Endothelial cell of umbilical vein (primary cell): ENCODE results near the gene MEAK7. TPM values are rescaled to one million over a fixed set of nuclear protein-coding genes. Genes with fewer than 3 reads are reported as not detected.

Experiments used
- BruUV-seq: library from RNA; stranded (reverse); fragments of 400-500 nt; replicated peaks from 2 replicates; lab custom pipeline; 2021; lab: Mats Ljungman, UMichigan
- CTCF ChIA-PET: fragments of 300-600, 350-600 bp; sonication (Branson Sonifier 250); formaldehyde crosslinking; loops from one replicate; lab custom pipeline; 2021; ENCODE audit warnings: antibody characterized with exemption, inconsistent platforms; lab: Charles Lee
- POLR2A ChIA-PET: fragments of 300-600, 350-600 bp; sonication (Branson Sonifier 250); formaldehyde crosslinking; loops from one replicate; lab custom pipeline; 2021; ENCODE audit warnings: antibody characterized with exemption, inconsistent platforms; lab: Charles Lee
- DNase-seq: peaks from one replicate; pipeline ENCODE4 v3.0.0-alpha.2; 2011; ENCODE audit warnings: low read depth, low spot score
- FAIRE-seq: peaks from 2 replicates; lab custom pipeline; 2011; peaks lifted over from hg19 to GRCh38; lab: Jason Lieb, UNC
- H2AFZ ChIP-seq: 2 replicates; pipeline ENCODE4 v1.6.0; 2012; ENCODE audit warnings: low read depth, low read length, control low read depth, inconsistent platforms
- H3K27ac ChIP-seq: 2 replicates; pipeline ENCODE4 v1.5.1; 2011; ENCODE audit warnings: low read depth, mild to moderate bottlenecking, control low read depth, low read length, moderate library complexity; ENCODE audit not compliant: insufficient read depth
- H3K27me3 ChIP-seq, 2 experiments: 2 replicates each; pipeline versions ENCODE4 v1.6.0 to v1.6.1; 2011; ENCODE audit warnings: low read length in 2 of 2, mixed read lengths in 1 of 2; ENCODE audit not compliant: control insufficient read depth in 2 of 2, insufficient read depth in 2 of 2
- H3K36me3 ChIP-seq, 2 experiments: 2 replicates in 1 of 2; 3 replicates in 1 of 2; pipeline ENCODE4 v1.5.1; 2011; ENCODE audit warnings: low read length in 2 of 2, mild to moderate bottlenecking in 1 of 2, moderate library complexity in 1 of 2; ENCODE audit not compliant: control insufficient read depth in 2 of 2, insufficient read depth in 2 of 2; ENCODE audit errors: extremely low read depth in 1 of 2
- H3K4me1 ChIP-seq: 3 replicates; pipeline ENCODE4 v1.5.1; 2011; ENCODE audit warnings: mild to moderate bottlenecking, low read length; ENCODE audit not compliant: control insufficient read depth, insufficient read depth; ENCODE audit errors: extremely low read depth
- H3K4me2 ChIP-seq: 2 replicates; pipeline ENCODE4 v1.6.1; 2011; ENCODE audit warnings: low read length, control low read depth, mixed read lengths; ENCODE audit not compliant: insufficient read depth
- H3K4me3 ChIP-seq, 3 experiments: fragments of 200-600 bp in 1 of 3; sonication (generic), shearing (Covaris generic) in 1 of 3; replicated peaks in 1 of 3; 2 replicates each; pipeline ENCODE4 v1.5.1; 2011 to 2016; ENCODE audit warnings: control low read depth in 3 of 3, low read length in 3 of 3, mild to moderate bottlenecking in 2 of 3, inconsistent platforms in 1 of 3, low read depth in 1 of 3, moderate library complexity in 1 of 3; ENCODE audit not compliant: insufficient read depth in 1 of 3
- H3K79me2 ChIP-seq: 2 replicates; pipeline ENCODE4 v1.6.0; 2012; ENCODE audit warnings: low read length, inconsistent platforms; ENCODE audit not compliant: control insufficient read depth, insufficient read depth
- H3K9ac ChIP-seq: replicated peaks from 2 replicates; pipeline ENCODE3; 2011; ENCODE audit warnings: low read length, control low read depth; ENCODE audit not compliant: insufficient read depth; ENCODE audit errors: extremely low read depth
- H3K9me1 ChIP-seq: replicated peaks from 3 replicates; pipeline ENCODE4 v1.6.0; 2011; ENCODE audit warnings: mild to moderate bottlenecking, low read length; ENCODE audit not compliant: control insufficient read depth, insufficient read depth; ENCODE audit errors: extremely low read depth
- H3K9me3 ChIP-seq: replicated peaks from 2 replicates; pipeline ENCODE4 v1.5.1; 2012; ENCODE audit warnings: low read length, inconsistent platforms; ENCODE audit not compliant: control insufficient read depth, insufficient read depth
- H4K20me1 ChIP-seq: replicated peaks from 2 replicates; pipeline ENCODE3; 2011; ENCODE audit warnings: mild to moderate bottlenecking, low read length; ENCODE audit not compliant: control insufficient read depth, insufficient read depth; ENCODE audit errors: extremely low read depth
- CTCF ChIP-seq, 2 donors: IDR thresholded peaks; 1 replicate in 1 of 2; 2 replicates in 1 of 2; pipeline ENCODE4 v1.5.1; 2011; ENCODE audit warnings: low read length in 2 of 2, mild to moderate bottlenecking in 2 of 2, moderate library complexity in 2 of 2, control low read depth in 1 of 2, inconsistent platforms in 1 of 2, low read depth in 1 of 2; ENCODE audit not compliant: insufficient read depth in 1 of 2; ENCODE audit errors: extremely low read depth in 1 of 2
- EZH2 ChIP-seq: IDR thresholded peaks from 2 replicates; pipeline ENCODE4 v1.6.1; 2012; ENCODE audit warnings: borderline replicate concordance, low read depth, mild to moderate bottlenecking, moderate library complexity, low read length, inconsistent platforms; ENCODE audit not compliant: severe bottlenecking
- FOS ChIP-seq: IDR thresholded peaks from 2 replicates; pipeline ENCODE4 v1.6.1; 2011; ENCODE audit warnings: mild to moderate bottlenecking, low read length, moderate library complexity, borderline replicate concordance; ENCODE audit not compliant: insufficient read depth
- GATA2 ChIP-seq: IDR thresholded peaks from 2 replicates; pipeline ENCODE4 v1.7.0; 2011; ENCODE audit warnings: low read depth, mild to moderate bottlenecking, moderate library complexity, mixed read lengths, low read length; ENCODE audit not compliant: insufficient read length, insufficient read depth
- JUN ChIP-seq: IDR thresholded peaks from 2 replicates; pipeline ENCODE4 v1.6.1; 2011; ENCODE audit warnings: borderline replicate concordance, low read depth; ENCODE audit not compliant: insufficient read length, insufficient read depth
- MAX ChIP-seq: IDR thresholded peaks from 2 replicates; pipeline ENCODE4 v1.6.1; 2011; ENCODE audit not compliant: insufficient read depth, insufficient read length
- MYC ChIP-seq: IDR thresholded peaks from one replicate; pipeline ENCODE4 v1.6.1; 2011; ENCODE audit warnings: mild to moderate bottlenecking, low read depth, low read length
- POLR2A ChIP-seq: IDR thresholded peaks from 2 replicates; pipeline ENCODE4 v1.6.1; 2012; ENCODE audit warnings: low read depth, mild to moderate bottlenecking, control low read depth, low read length
- POLR2AphosphoS5 ChIP-seq: IDR thresholded peaks from 2 replicates; pipeline ENCODE4 v1.6.1; 2012; ENCODE audit warnings: low read depth, mild to moderate bottlenecking, control low read depth, low read length, moderate library complexity; ENCODE audit not compliant: insufficient read depth
- dilution Hi-C: fragments of 300-500 bp; cut with MboI; formaldehyde crosslinking; loops from one replicate; pipeline ENCODE4 v1.15.0; 2019; ENCODE audit warnings: low sequenced_read_pairs; ENCODE audit not compliant: extremely low pct_ligation_motif_present
- intact Hi-C: fragments of 100-400 bp; cut with micrococcal nuclease; formaldehyde crosslinking; loops from one replicate; pipeline ENCODE4 v1.10.0; 2022
- polyA plus RNA-seq, 4 experiments: library from polyadenylated mRNA; depleted of rRNA in 3 of 4; stranded (reverse) in 3 of 4; unstranded in 1 of 4; fragments of >200 nt; gene quantifications; 2 replicates each; pipeline versions ENCODE4 v1.2.1 to v1.2.3, GENCODE V29; 2011 to 2012; ENCODE audit warnings: missing spikeins in 1 of 4
- total RNA-seq: library from RNA; stranded (reverse); gene quantifications from 2 replicates; pipeline ENCODE4 v1.2.3, GENCODE V29; 2021

Gene MEAK7
- total and polyA plus RNA-seq, 2 donors (not counting 3 experiments of a cell fraction or from before 2014, with no cell fraction given) = 16.2 to 22.7 TPM

GRCh38 chr16:84460406-84461028 is 43.9 kb downstream of the MEAK7 start:
- no peak for TF ChIP-seq MYC
- no peak for TF ChIP-seq JUN
- TF ChIP-seq GATA2 = no peak
- TF ChIP-seq CTCF (IDR thresholded peaks at IDR 0.05; ENCODE audit: extremely low read depth in 1 of 2, insufficient read depth in 1 of 2, low read depth in 1 of 2, low read length in 2 of 2) = no peak
- TF ChIP-seq POLR2A = no peak
- TF ChIP-seq FOS = no peak
- TF ChIP-seq POLR2AphosphoS5 = no peak
- TF ChIP-seq MAX = no peak
- no peak for TF ChIP-seq EZH2
- H3K9me3 ChIP-seq = no peaks in the 10 kb centered on the region
- H3K36me3 ChIP-seq = peaks cover 0 to 2% of the 10 kb centered on the region in 2 experiments
- no peaks in the 10 kb centered on the region for H3K9me1 ChIP-seq
- POLR2A ChIA-PET = no interaction called here
- no peaks in the 10 kb centered on the region for H3K79me2 ChIP-seq
- BruUV-seq = no TSS peak
- dilution Hi-C loops (no loop called here), intact Hi-C loops (no loop called here)
- no peak for DNase-seq
- H3K27me3 ChIP-seq = no peaks in the 10 kb centered on the region
- no peaks in the 10 kb centered on the region for H3K4me1 ChIP-seq
- H3K4me2 ChIP-seq = no peak overlapping the region
- no peaks in the 10 kb centered on the region for H4K20me1 ChIP-seq
- no peak overlapping the region for H3K27ac ChIP-seq
- H3K4me3 ChIP-seq = no peak overlapping the region
- no peak overlapping the region for H3K9ac ChIP-seq
- no peak for FAIRE-seq
- H2AFZ ChIP-seq = no peak overlapping the region
- CTCF ChIA-PET = interaction anchor here (1.2 kb wide), 1 partner anchor 9 kb away, joined by 3 read pairs; no protein-coding TSS in a partner anchor
